A549 (cell line): Measurements from ENCODE around the gene ABHD12.

Source experiments
- CTCF ChIP-seq: fragments of >200 bp; sonication (Bioruptor Twin); formaldehyde crosslinking; IDR thresholded peaks from 3 replicates; pipeline ENCODE4 v1.5.1; 2016
- EP300 ChIP-seq, 2 experiments: fragments of >200 bp; sonication (Bioruptor Twin); formaldehyde crosslinking; IDR thresholded peaks; 2 replicates in 1 of 2; 3 replicates in 1 of 2; pipeline ENCODE4 v1.6.1; 2016 to 2017
- FOSL2 ChIP-seq, 2 experiments: fragments of 450-650 bp in 1 of 2; fragments of >200 bp in 1 of 2; sonication (Bioruptor Twin) in 1 of 2; formaldehyde crosslinking; IDR thresholded peaks; 2 replicates each; pipeline versions ENCODE4 v1.5.0 to v1.6.1; 2016 to 2020; ENCODE audit warnings: mild to moderate bottlenecking in 1 of 2, moderate library complexity in 1 of 2
- POLR2A ChIP-seq: IDR thresholded peaks from 2 replicates; pipeline ENCODE4 v1.6.1; 2012; ENCODE audit warnings: mild to moderate bottlenecking, low read length
- RAD21 ChIP-seq, 2 experiments: fragments of >200 bp in 1 of 2; sonication (Bioruptor Twin) in 1 of 2; formaldehyde crosslinking in 1 of 2; IDR thresholded peaks in 1 of 2; conservative IDR thresholded peaks in 1 of 2; 2 replicates in 1 of 2; 3 replicates in 1 of 2; pipeline ENCODE4 v1.6.1; 2012 to 2018; ENCODE audit warnings: inconsistent platforms in 1 of 2
- SMC3 ChIP-seq: fragments of >200 bp; sonication (Bioruptor Twin); formaldehyde crosslinking; IDR thresholded peaks from 3 replicates; pipeline ENCODE4 v1.6.1; 2018; ENCODE audit warnings: inconsistent platforms

GRCh38 chr20:25285856-25286798 is 104.5 kb downstream of the ABHD12 start:
- TF ChIP-seq POLR2A (no peak), CTCF (no peak), EP300 (IDR thresholded peaks at IDR 0.05) (no peak), SMC3 (no peak), RAD21 (conservative IDR thresholded peaks at IDR 0.05 in 1 of 2, IDR thresholded peaks at IDR 0.05 in 1 of 2) (no peak), FOSL2 (IDR thresholded peaks at IDR 0.05) (no peak), FOSL2 (CRISPR knock-in tag; IDR thresholded peaks at IDR 0.05) (no peak)
